H1 (cell line): ENCODE results near the gene TTC3. TPM values are rescaled to one million over a fixed set of nuclear protein-coding genes. Genes with fewer than 3 reads are reported as not detected.

Experiments used
- CTCF ChIA-PET: fragments of 300-600 bp; sonication (Branson Sonifier 250); formaldehyde crosslinking; loops from one replicate; lab custom pipeline; 2021; ENCODE audit not compliant: partially characterized antibody; lab: Charles Lee
- POLR2A ChIA-PET: fragments of 300-600 bp; sonication (Branson Sonifier 250); formaldehyde crosslinking; loops from one replicate; lab custom pipeline; 2021; ENCODE audit warnings: inconsistent platforms; ENCODE audit not compliant: partially characterized antibody; lab: Charles Lee
- DNase-seq, 2 experiments: peaks; one replicate each; pipeline versions ENCODE4 v3.0.0 to v3.0.0-alpha.2; 2010 to 2022; ENCODE audit warnings: low spot score in 2 of 2, low read depth in 1 of 2, mixed read lengths in 1 of 2
- FAIRE-seq: peaks from 2 replicates; lab custom pipeline; 2011; peaks lifted over from hg19 to GRCh38; lab: Jason Lieb, UNC
- H2AFZ ChIP-seq: 2 replicates; pipeline ENCODE4 v1.8.1; 2012; ENCODE audit warnings: low read length, inconsistent platforms
- H2AK5ac ChIP-seq: 2 replicates; pipeline ENCODE4 v1.6.1; 2013; ENCODE audit warnings: low read depth, low read length
- H2BK120ac ChIP-seq: replicated peaks from 2 replicates; pipeline ENCODE3; 2013; ENCODE audit warnings: low read depth, low read length, inconsistent platforms
- H2BK12ac ChIP-seq: 2 replicates; pipeline ENCODE4 v1.6.1; 2013; ENCODE audit warnings: low read depth, low read length
- H2BK15ac ChIP-seq: 2 replicates; pipeline ENCODE4 v1.6.1; 2013; ENCODE audit warnings: low read length
- H2BK20ac ChIP-seq: 2 replicates; pipeline ENCODE4 v1.6.1; 2013; ENCODE audit warnings: low read length
- H2BK5ac ChIP-seq: 2 replicates; pipeline ENCODE4 v1.6.1; 2013; ENCODE audit warnings: low read depth, low read length
- H3K14ac ChIP-seq: 2 replicates; pipeline ENCODE4 v1.6.1; 2013; ENCODE audit warnings: inconsistent platforms; ENCODE audit not compliant: insufficient read length
- H3K18ac ChIP-seq: 2 replicates; pipeline ENCODE4 v1.6.1; 2013; ENCODE audit warnings: low read length; ENCODE audit errors: extremely low read depth
- H3K23ac ChIP-seq: 2 replicates; pipeline ENCODE4 v1.6.1; 2013; ENCODE audit warnings: inconsistent platforms; ENCODE audit not compliant: insufficient read length
- H3K23me2 ChIP-seq: 2 replicates; pipeline ENCODE4 v1.6.1; 2013; ENCODE audit warnings: low read depth, low read length
- H3K27ac ChIP-seq: 2 replicates; pipeline ENCODE4 v1.6.1; 2011; ENCODE audit warnings: low read depth, low read length, inconsistent platforms
- H3K27me3 ChIP-seq, 4 experiments: replicated peaks in 1 of 4; 1 replicate in 1 of 4; 2 replicates in 3 of 4; pipeline versions ENCODE4 v1.6.1 to v1.8.1; 2011 to 2013; ENCODE audit warnings: low read length in 3 of 4, mild to moderate bottlenecking in 3 of 4, inconsistent platforms in 2 of 4, mixed read lengths in 2 of 4, moderate library complexity in 1 of 4; ENCODE audit not compliant: control insufficient read depth in 3 of 4, insufficient read depth in 3 of 4; ENCODE audit errors: extremely low read depth in 1 of 4
- H3K36me3 ChIP-seq, 4 experiments: 2 replicates each; pipeline versions ENCODE4 v1.6.1 to v1.8.1; 2011 to 2013; ENCODE audit warnings: mild to moderate bottlenecking in 4 of 4, low read length in 3 of 4, moderate library complexity in 2 of 4, control low read depth in 1 of 4, inconsistent platforms in 1 of 4; ENCODE audit not compliant: insufficient read depth in 4 of 4, control insufficient read depth in 2 of 4
- H3K4ac ChIP-seq: replicated peaks from 2 replicates; pipeline ENCODE3; 2013; ENCODE audit warnings: low read length, low read depth, mixed read lengths, inconsistent platforms; ENCODE audit not compliant: insufficient read length
- H3K4me1 ChIP-seq, 4 experiments: replicated peaks in 1 of 4; 1 replicate in 1 of 4; 2 replicates in 3 of 4; pipeline versions ENCODE4 v1.6.1 to v1.8.1; 2011 to 2013; ENCODE audit warnings: low read length in 3 of 4, inconsistent platforms in 2 of 4, mixed read lengths in 1 of 4; ENCODE audit not compliant: insufficient read depth in 4 of 4, control insufficient read depth in 3 of 4
- H3K4me2 ChIP-seq, 2 experiments: 2 replicates each; pipeline versions ENCODE4 v1.6.1 to v1.8.1; 2011 to 2013; ENCODE audit warnings: low read depth in 2 of 2, low read length in 2 of 2, control low read depth in 1 of 2, inconsistent platforms in 1 of 2, mild to moderate bottlenecking in 1 of 2; ENCODE audit not compliant: insufficient read depth in 1 of 2
- H3K4me3 ChIP-seq, 4 experiments: fragments of 200-600, 300-600 bp in 1 of 4; sonication (generic), shearing (Covaris generic), sonication (Bioruptor Twin) in 1 of 4; 2 replicates each; pipeline versions ENCODE4 v1.5.1 to v1.8.1; 2011 to 2016; ENCODE audit warnings: low read length in 4 of 4, low read depth in 3 of 4, control low read depth in 2 of 4, inconsistent platforms in 2 of 4, mild to moderate bottlenecking in 2 of 4, mixed read lengths in 1 of 4, moderate library complexity in 1 of 4; ENCODE audit not compliant: insufficient read depth in 2 of 4; ENCODE audit errors: extremely low read depth in 1 of 4
- H3K56ac ChIP-seq: replicated peaks from 2 replicates; pipeline ENCODE3; 2013; ENCODE audit warnings: low read depth, mild to moderate bottlenecking, mixed read lengths, low read length, inconsistent platforms; ENCODE audit not compliant: insufficient read length
- H3K79me1 ChIP-seq: 2 replicates; pipeline ENCODE4 v1.6.1; 2013; ENCODE audit warnings: low read depth, low read length, control low read depth
- H3K79me2 ChIP-seq, 2 experiments: 2 replicates each; pipeline versions ENCODE4 v1.6.1 to v1.8.1; 2012 to 2013; ENCODE audit warnings: low read length in 2 of 2, mild to moderate bottlenecking in 2 of 2, inconsistent platforms in 1 of 2; ENCODE audit not compliant: insufficient read depth in 2 of 2, control insufficient read depth in 1 of 2
- H3K9ac ChIP-seq, 4 experiments: replicated peaks in 1 of 4; 1 replicate in 1 of 4; 2 replicates in 3 of 4; pipeline versions ENCODE4 v1.6.1 to v1.8.1; 2011 to 2013; ENCODE audit warnings: low read depth in 3 of 4, low read length in 3 of 4, control low read depth in 2 of 4, mild to moderate bottlenecking in 2 of 4, moderate library complexity in 2 of 4, inconsistent platforms in 1 of 4; ENCODE audit errors: extremely low read depth in 1 of 4
- H3K9me3 ChIP-seq, 2 experiments: 2 replicates each; pipeline versions ENCODE4 v1.6.1 to v1.8.1; 2012 to 2013; ENCODE audit warnings: mild to moderate bottlenecking in 2 of 2, moderate library complexity in 2 of 2, control low read depth in 1 of 2, inconsistent platforms in 1 of 2, low read depth in 1 of 2, low read length in 1 of 2, mixed read lengths in 1 of 2; ENCODE audit not compliant: insufficient read depth in 2 of 2
- H4K20me1 ChIP-seq, 2 experiments: replicated peaks in 1 of 2; 2 replicates each; pipeline versions ENCODE3 to v1.8.1; 2011 to 2013; ENCODE audit warnings: inconsistent platforms in 2 of 2, low read length in 2 of 2, mild to moderate bottlenecking in 1 of 2; ENCODE audit not compliant: insufficient read depth in 2 of 2, control insufficient read depth in 1 of 2
- H4K5ac ChIP-seq: 2 replicates; pipeline ENCODE4 v1.6.1; 2013; ENCODE audit warnings: low read length, low read depth, mixed read lengths, inconsistent platforms; ENCODE audit not compliant: insufficient read length
- H4K8ac ChIP-seq: 2 replicates; pipeline ENCODE4 v1.8.0; 2013; ENCODE audit warnings: mild to moderate bottlenecking, moderate library complexity, low read length, inconsistent platforms; ENCODE audit not compliant: insufficient read depth; ENCODE audit errors: extremely low read depth
- H4K91ac ChIP-seq: replicated peaks from 2 replicates; pipeline ENCODE3; 2013; ENCODE audit warnings: low read length, mixed read lengths, inconsistent platforms; ENCODE audit not compliant: insufficient read length
- BACH1 ChIP-seq: IDR thresholded peaks from 2 replicates; pipeline ENCODE4 v1.6.1; 2012; ENCODE audit warnings: low read length, improper control_type of control experiment
- CEBPB ChIP-seq: IDR thresholded peaks from 2 replicates; pipeline ENCODE4 v1.6.1; 2012; ENCODE audit warnings: low read depth, low read length
- CHD1 ChIP-seq: IDR thresholded peaks from 2 replicates; pipeline ENCODE4 v1.6.1; 2012; ENCODE audit warnings: low read depth, low read length, improper control_type of control experiment
- CREB1 ChIP-seq: IDR thresholded peaks from 2 replicates; pipeline ENCODE4 v1.6.1; 2012; ENCODE audit warnings: inconsistent platforms
- CTBP2 ChIP-seq: IDR thresholded peaks from 2 replicates; pipeline ENCODE4 v1.7.0; 2011; ENCODE audit warnings: borderline replicate concordance, mild to moderate bottlenecking, moderate library complexity, mixed read lengths, low read length; ENCODE audit not compliant: insufficient read depth, insufficient read length
- HDAC2 ChIP-seq, 2 experiments: fragments of 300-600 bp in 1 of 2; sonication (generic) in 1 of 2; IDR thresholded peaks; 2 replicates each; pipeline ENCODE4 v1.6.1; 2011 to 2012; ENCODE audit warnings: low read depth in 2 of 2, low read length in 2 of 2, mild to moderate bottlenecking in 2 of 2, moderate library complexity in 2 of 2, borderline replicate concordance in 1 of 2, inconsistent platforms in 1 of 2
- KDM5A ChIP-seq: fragments of 200-600 bp; IDR thresholded peaks from 2 replicates; pipeline ENCODE4 v1.7.1; 2012; ENCODE audit warnings: mild to moderate bottlenecking, low read length, inconsistent platforms, mixed read lengths
- SAP30 ChIP-seq: fragments of 300-600 bp; sonication (generic); IDR thresholded peaks from 2 replicates; pipeline ENCODE4 v1.7.1; 2012; ENCODE audit warnings: low read length, moderate library complexity, mild to moderate bottlenecking, inconsistent platforms; ENCODE audit not compliant: insufficient read depth, insufficient replicate concordance
- SRF ChIP-seq: IDR thresholded peaks from 2 replicates; pipeline ENCODE4 v1.6.1; 2011; ENCODE audit warnings: mild to moderate bottlenecking, low read depth, low read length, moderate library complexity
- TAF1 ChIP-seq: IDR thresholded peaks from 2 replicates; pipeline ENCODE4 v1.6.1; 2011; ENCODE audit warnings: mild to moderate bottlenecking, low read depth, low read length
- USF2 ChIP-seq: IDR thresholded peaks from 2 replicates; pipeline ENCODE4 v1.6.1; 2011; ENCODE audit warnings: low read length, improper control_type of control experiment
- whole genome bisulfite sequencing, 2 experiments: shearing (Covaris generic) in 1 of 2; methylation state at CpG; one replicate each; pipeline versions ENCODE4 v1.1.6 to v1.1.7; 2013 to 2015; ENCODE audit warnings: low lambda C conversion rate in 2 of 2, mixed read lengths in 2 of 2, inconsistent platforms in 1 of 2, low coverage in 1 of 2, missing lambda C conversion rate in 1 of 2; ENCODE audit not compliant: insufficient replicate concordance in 2 of 2, insufficient coverage in 1 of 2, insufficient read length in 1 of 2; ENCODE audit errors: extremely low coverage in 1 of 2, missing lambda C conversion rate in 1 of 2; 5-methylcytosine and 5-hydroxymethylcytosine counted together
- polyA plus RNA-seq, 7 experiments: library from polyadenylated mRNA; depleted of rRNA in 3 of 7; stranded (reverse) in 5 of 7; unstranded in 2 of 7; fragments of >200 nt in 5 of 7; fragments of 200-250 nt in 2 of 7; gene quantifications; 1 replicate in 5 of 7; 2 replicates in 1 of 7; 4 replicates in 1 of 7; pipeline versions ENCODE4 v1.2.1 to v1.2.3, GENCODE V29; 2011 to 2013; ENCODE audit warnings: missing spikeins in 2 of 7, mixed read lengths in 2 of 7
- total RNA-seq: library from RNA; stranded (reverse); fragmentation: NEBNext Ultra II Directional; extraction: Animal tissue kit (Norgen Biotek cat#: 25700); gene quantifications from 2 replicates; pipeline ENCODE4 v1.2.1, GENCODE V29; 2021
- TF ChIP-seq, protein P1 (sequence below): IDR thresholded peaks from 2 replicates; pipeline ENCODE4 v1.6.1; 2012; ENCODE audit warnings: inconsistent platforms

TTC3 gene
- total and polyA plus RNA-seq, 2 of the 8 experiments (the other 6 are each of a cell fraction or from before 2014, with no cell fraction given) = 11.0 to 36.2 TPM

DNA sequence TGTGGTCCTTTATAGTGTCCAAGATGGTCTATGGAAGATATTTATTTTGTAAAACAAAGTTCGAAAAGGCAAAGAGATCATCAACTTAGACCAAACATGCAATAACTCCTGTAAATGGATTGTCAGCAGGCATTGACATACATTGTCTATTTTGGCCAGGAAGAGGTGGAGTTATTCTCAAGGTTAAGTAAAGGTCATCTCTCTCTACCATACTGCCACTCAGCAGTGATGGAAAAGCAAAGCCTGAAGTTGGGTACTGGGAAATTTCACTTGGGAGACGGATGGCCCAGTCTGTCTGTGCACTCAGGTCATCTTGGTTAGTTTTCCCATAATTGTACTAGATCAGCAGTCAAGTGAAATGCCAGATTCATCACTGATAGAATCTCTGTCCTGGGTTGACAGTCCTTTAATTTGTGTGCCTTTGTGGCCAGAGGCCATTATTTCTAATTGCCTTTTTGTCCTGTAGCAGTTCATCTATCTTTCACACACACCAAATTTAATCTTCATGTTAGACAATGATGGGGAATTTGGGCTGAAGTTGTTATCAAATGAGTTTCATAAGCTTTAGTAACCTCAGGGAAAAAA lies 17.7 kb upstream of the TTC3 start:
- DNase-seq = no peak
- WGBS, 2 experiments = 83% methylated on average over 2 of the region's 2 CpGs; no CpG with 5 or more reads in 1 of the 2 experiments
- H3K79me2 ChIP-seq = no peaks in the 10 kb centered on the region
- no peaks in the 10 kb centered on the region for H3K23me2 ChIP-seq
- no peaks in the 10 kb centered on the region for H4K20me1 ChIP-seq
- peaks cover 0 to 3% of the 10 kb centered on the region in 2 experiments; a peak in 1 of 4 replicates for H3K9me3 ChIP-seq
- no peak overlapping the region for H2BK5ac ChIP-seq
- no peak overlapping the region for H4K91ac ChIP-seq
- no peak overlapping the region for H3K4me2 ChIP-seq
- no peak overlapping the region for H3K14ac ChIP-seq
- H3K4ac ChIP-seq = no peak overlapping the region
- ChIA-PET CTCF (interaction anchor here (1.0 to 1.5 kb wide), 2 partner anchors 27 to 28 kb away, joined by 3 read pairs; no protein-coding TSS in a partner anchor), POLR2A (interaction anchor here (1.8 kb wide), 1 partner anchor 17 kb away, joined by 4 read pairs; no protein-coding TSS in a partner anchor)
- H3K36me3 ChIP-seq = no peaks in the 10 kb centered on the region
- no peak overlapping the region for H2BK12ac ChIP-seq
- H3K9ac ChIP-seq = no peak overlapping the region
- H3K79me1 ChIP-seq = no peaks in the 10 kb centered on the region
- H2AK5ac ChIP-seq = no peak overlapping the region
- H2BK120ac ChIP-seq = no peak overlapping the region
- no peak overlapping the region for H3K56ac ChIP-seq
- H3K18ac ChIP-seq = no peak overlapping the region
- H3K27me3 ChIP-seq = no peaks in the 10 kb centered on the region
- no peak overlapping the region for H2BK15ac ChIP-seq
- peaks cover 3 to 9% (median 5%) of the 10 kb centered on the region in 4 experiments for H3K4me1 ChIP-seq
- no peak overlapping the region for H2AFZ ChIP-seq
- H3K27ac ChIP-seq = no peak overlapping the region
- no peak overlapping the region for H3K4me3 ChIP-seq
- H4K5ac ChIP-seq = no peak overlapping the region
- H3K23ac ChIP-seq = no peak overlapping the region
- H4K8ac ChIP-seq = no peak overlapping the region
- no peak for FAIRE-seq
- no peak overlapping the region for H2BK20ac ChIP-seq
- no peak for TF ChIP-seq KDM5A
- no peak for TF ChIP-seq CHD1
- TF ChIP-seq HDAC2 (IDR thresholded peaks at IDR 0.05; ENCODE audit: borderline replicate concordance in 1 of 2, low read depth in 2 of 2, low read length in 2 of 2) = no peak
- no peak for TF ChIP-seq CTBP2
- no peak for TF ChIP-seq USF2
- TF ChIP-seq TAF1 = no peak
- TF ChIP-seq SRF = no peak
- TF ChIP-seq, protein P1, sequence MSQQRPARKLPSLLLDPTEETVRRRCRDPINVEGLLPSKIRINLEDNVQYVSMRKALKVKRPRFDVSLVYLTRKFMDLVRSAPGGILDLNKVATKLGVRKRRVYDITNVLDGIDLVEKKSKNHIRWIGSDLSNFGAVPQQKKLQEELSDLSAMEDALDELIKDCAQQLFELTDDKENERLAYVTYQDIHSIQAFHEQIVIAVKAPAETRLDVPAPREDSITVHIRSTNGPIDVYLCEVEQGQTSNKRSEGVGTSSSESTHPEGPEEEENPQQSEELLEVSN = no peak
- no peak for TF ChIP-seq BACH1
- TF ChIP-seq CEBPB = no peak
- no peak for TF ChIP-seq SAP30
- no peak for TF ChIP-seq CREB1
